NOMO-1 treated with dmso at 0.1 percent for 144 hours (cell line): ENCODE results near the gene CHD1.

Experiments
- DNase-seq: peaks from one replicate; lab custom pipeline; 2025; ENCODE audit not compliant: unreplicated experiment; lab: John Stamatoyannopoulos, UW

CHD1 gene

GRCh38 chr5:98904780-98905179, 24.0 kb downstream of the CHD1 start:
- DNase-seq = no peak

- DNase-seq = no peak
Observed at GRCh38 chr5:98902733-98903132, 26.1 kb downstream of the CHD1 start.

GRCh38 chr5:98899456-98899855, 29.4 kb downstream of the CHD1 start:
- no peak for DNase-seq

- DNase-seq = no peak
Observed at GRCh38 chr5:98898743-98899142, 30.1 kb downstream of the CHD1 start.

- no peak for DNase-seq
Observed at GRCh38 chr5:98891591-98891990, 37.2 kb downstream of the CHD1 start.

- DNase-seq = no peak
Observed at GRCh38 chr5:98880598-98880997, 48.2 kb downstream of the CHD1 start.

GRCh38 chr5:98880151-98880550, 48.7 kb downstream of the CHD1 start:
- no peak for DNase-seq

GRCh38 chr5:98877600-98877999, 51.2 kb downstream of the CHD1 start:
- DNase-seq = no peak

GRCh38 chr5:98872674-98873073, 56.1 kb downstream of the CHD1 start:
- DNase-seq = no peak

GRCh38 chr5:98865690-98866089, 63.1 kb downstream of the CHD1 start:
- DNase-seq = no peak

GRCh38 chr5:98847054-98847453, 81.8 kb downstream of the CHD1 start:
- DNase-seq = no peak

GRCh38 chr5:98846520-98846919, 82.3 kb downstream of the CHD1 start:
- no peak for DNase-seq

- DNase-seq = no peak
Observed at GRCh38 chr5:98845878-98846277, 82.9 kb downstream of the CHD1 start.

- DNase-seq = no peak
Observed at GRCh38 chr5:98844865-98845264, 83.9 kb downstream of the CHD1 start.

- DNase-seq = no peak
Observed at GRCh38 chr5:98843481-98843880, 85.3 kb downstream of the CHD1 start.

- DNase-seq = no peak
Observed at GRCh38 chr5:98840946-98841345, 87.9 kb downstream of the CHD1 start.

- DNase-seq = no peak
Observed at GRCh38 chr5:98839469-98840383, 89.1 kb downstream of the CHD1 start.

GRCh38 chr5:98836175-98836574, 92.6 kb downstream of the CHD1 start:
- no peak for DNase-seq

GRCh38 chr5:98827588-98828284, 101.1 kb downstream of the CHD1 start:
- no peak for DNase-seq

- DNase-seq = no peak
Observed at GRCh38 chr5:98827161-98827560, 101.6 kb downstream of the CHD1 start.

GRCh38 chr5:98825582-98826375, 103.0 kb downstream of the CHD1 start:
- DNase-seq = no peak
